Stomach (tissue), 4 donors: ENCODE results near the gene FAM110A.

ENCODE experiments used
- CTCF ChIP-seq, 7 experiments: fragments of 450-650 bp in 4 of 7; fragments of 200-600 bp in 3 of 7; sonication (generic) in 3 of 7; IDR thresholded peaks; one replicate each; pipeline ENCODE4 v1.5.1; 2016 to 2019; ENCODE audit warnings: antibody characterized with exemption in 7 of 7, control low read depth in 2 of 7, mild to moderate bottlenecking in 1 of 7
- POLR2A ChIP-seq, 4 donors: fragments of 450-650 bp; IDR thresholded peaks; one replicate each; pipeline ENCODE4 v1.6.1; 2016; ENCODE audit warnings: antibody characterized with exemption in 4 of 4, control low read depth in 2 of 4, mild to moderate bottlenecking in 1 of 4, moderate library complexity in 1 of 4

GRCh38 chr20:826695-827323 is 6.7 kb upstream of the FAM110A start:
- TF ChIP-seq CTCF (IDR thresholded peaks at IDR 0.05) (no peak), POLR2A (IDR thresholded peaks at IDR 0.05) (no peak)
